22Rv1 (cell line): ENCODE results near the gene RTN4RL1.

Experiments
- H3K27ac ChIP-seq: fragments of 450-650 bp; 2 replicates; pipeline ENCODE4 v1.5.1; 2017
- CTCF ChIP-seq: fragments of 450-650 bp; IDR thresholded peaks from 2 replicates; pipeline ENCODE4 v1.5.1; 2017; ENCODE audit warnings: mild to moderate bottlenecking
- ZFX ChIP-seq: fragments of 450-650 bp; IDR thresholded peaks from 2 replicates; pipeline ENCODE4 v1.6.1; 2017; ENCODE audit warnings: antibody characterized with exemption, borderline replicate concordance

The RTN4RL1 gene

GRCh38 chr17:1965556-1966273 is 59.4 kb downstream of the RTN4RL1 start:
- TF ChIP-seq ZFX (no peak), CTCF (no peak)
- H3K27ac ChIP-seq = peak overlapping the region; percentile 73; the same call in 1 of the 2 replicates

- TF ChIP-seq ZFX (no peak), CTCF (no peak)
- H3K27ac ChIP-seq = no peak overlapping the region
Observed at GRCh38 chr17:1963250-1963649, 61.9 kb downstream of the RTN4RL1 start.

GRCh38 chr17:1961189-1961588 is 63.9 kb downstream of the RTN4RL1 start:
- no peak for TF ChIP-seq ZFX
- no peak for TF ChIP-seq CTCF
- no peak overlapping the region for H3K27ac ChIP-seq

GRCh38 chr17:1960545-1960912 is 64.6 kb downstream of the RTN4RL1 start:
- H3K27ac ChIP-seq = no peak overlapping the region
- TF ChIP-seq ZFX = no peak
- no peak for TF ChIP-seq CTCF

- no peak overlapping the region for H3K27ac ChIP-seq
- no peak for TF ChIP-seq ZFX
- no peak for TF ChIP-seq CTCF
Observed at GRCh38 chr17:1959871-1960544, 65.1 kb downstream of the RTN4RL1 start.

- TF ChIP-seq ZFX (no peak), CTCF (no peak)
- H3K27ac ChIP-seq = no peak overlapping the region
Observed at GRCh38 chr17:1958134-1958881, 66.8 kb downstream of the RTN4RL1 start.

GRCh38 chr17:1957037-1957436 is 68.1 kb downstream of the RTN4RL1 start:
- H3K27ac ChIP-seq = no peak overlapping the region

More at GRCh38 chr17:1957037-1957436, 68.1 kb downstream of the RTN4RL1 start:
- no peak for TF ChIP-seq ZFX
- no peak for TF ChIP-seq CTCF
